Neural crest cell (in vitro differentiated cells): ENCODE measurements around the gene FRK. TPM values are rescaled to one million over a fixed set of nuclear protein-coding genes. Genes with fewer than 3 reads are reported as not detected.
"Not testable (repeated sequence)": the region's sequence is repeated elsewhere in the genome, so short reads cannot be mapped to it uniquely, and the experiment has no call there.

Experiments
- DNase-seq: peaks from one replicate; pipeline ENCODE4 v3.0.0; 2021; ENCODE audit warnings: low read depth, mixed read lengths, low spot score
- H3K27ac Mint-ChIP-seq: one replicate; pipeline ENCODE4 v1.8.0; 2021; ENCODE audit warnings: mild to moderate bottlenecking, mixed read lengths; ENCODE audit not compliant: unreplicated experiment
- H3K27me3 Mint-ChIP-seq: 2 replicates; pipeline ENCODE4 v1.8.0; 2021; ENCODE audit warnings: low read depth, mild to moderate bottlenecking, mixed read lengths
- H3K36me3 Mint-ChIP-seq: 2 replicates; pipeline ENCODE4 v1.8.0; 2021; ENCODE audit warnings: low read depth, mild to moderate bottlenecking, mixed read lengths
- H3K4me1 Mint-ChIP-seq: 2 replicates; pipeline ENCODE4 v1.8.0; 2021; ENCODE audit warnings: mixed read lengths
- H3K4me3 Mint-ChIP-seq: one replicate; pipeline ENCODE4 v1.8.0; 2021; ENCODE audit warnings: mild to moderate bottlenecking, mixed read lengths
- H3K9me3 Mint-ChIP-seq: 2 replicates; pipeline ENCODE4 v1.8.0; 2021; ENCODE audit warnings: mixed read lengths
- CTCF ChIP-seq: fragments of 200-600 bp; sonication (generic); conservative IDR thresholded peaks from 2 replicates; pipeline ENCODE4 v1.5.0; 2021; ENCODE audit warnings: antibody characterized with exemption, mild to moderate bottlenecking
- total RNA-seq: library from RNA; stranded (reverse); gene quantifications from 2 replicates; pipeline ENCODE4 v1.2.1, GENCODE V29; 2021

The FRK gene
- total RNA-seq, 1 donor from 2014 or later = 0.12 TPM

GRCh38 chr6:115932481-115932880 lies 128.2 kb downstream of the FRK start:
- no peak for DNase-seq
- Mint-ChIP-seq H3K27ac (no peak overlapping the region), H3K4me1 (no peaks in the 10 kb centered on the region), H3K4me3 (no peak overlapping the region), H3K27me3 (no peaks in the 10 kb centered on the region), H3K9me3 (peaks cover 3% of the 10 kb centered on the region), H3K36me3 (no peaks in the 10 kb centered on the region)
- no peak for TF ChIP-seq CTCF

GRCh38 chr6:115928000-115928399 lies 132.7 kb downstream of the FRK start:
- H3K4me1 Mint-ChIP-seq, DNase-seq, H3K9me3 Mint-ChIP-seq: not testable (repeated sequence)

GRCh38 chr6:115922971-115923370 lies 137.7 kb downstream of the FRK start:
- no peak for DNase-seq
- H3K4me3 Mint-ChIP-seq = no peak overlapping the region
- no peaks in the 10 kb centered on the region for H3K36me3 Mint-ChIP-seq
- H3K4me1 Mint-ChIP-seq = no peaks in the 10 kb centered on the region
- TF ChIP-seq CTCF = no peak
- H3K27me3 Mint-ChIP-seq = no peaks in the 10 kb centered on the region
- no peak overlapping the region for H3K27ac Mint-ChIP-seq
- no peaks in the 10 kb centered on the region for H3K9me3 Mint-ChIP-seq

More at GRCh38 chr6:115928000-115928399, 132.7 kb downstream of the FRK start:
- not testable (repeated sequence) for H3K27me3 Mint-ChIP-seq, H3K36me3 Mint-ChIP-seq, H3K27ac Mint-ChIP-seq, H3K4me3 Mint-ChIP-seq

GRCh38 chr6:115914098-115914497 lies 146.6 kb downstream of the FRK start:
- H3K27ac Mint-ChIP-seq = no peak overlapping the region
- no peaks in the 10 kb centered on the region for H3K36me3 Mint-ChIP-seq
- H3K27me3 Mint-ChIP-seq = no peaks in the 10 kb centered on the region
- no peak overlapping the region for H3K4me3 Mint-ChIP-seq
- DNase-seq = no peak
- no peak for TF ChIP-seq CTCF
- no peaks in the 10 kb centered on the region for H3K4me1 Mint-ChIP-seq
- no peaks in the 10 kb centered on the region for H3K9me3 Mint-ChIP-seq

- no peak overlapping the region for H3K27ac Mint-ChIP-seq
- TF ChIP-seq CTCF = no peak
- DNase-seq = no peak
- no peaks in the 10 kb centered on the region for H3K4me1 Mint-ChIP-seq
- no peaks in the 10 kb centered on the region for H3K36me3 Mint-ChIP-seq
- H3K9me3 Mint-ChIP-seq = no peaks in the 10 kb centered on the region
- no peaks in the 10 kb centered on the region for H3K27me3 Mint-ChIP-seq
- no peak overlapping the region for H3K4me3 Mint-ChIP-seq
Measured at GRCh38 chr6:115909923-115910546, 150.7 kb downstream of the FRK start.

GRCh38 chr6:115908906-115909559 lies 151.7 kb downstream of the FRK start:
- H3K27ac Mint-ChIP-seq = no peak overlapping the region
- no peak for TF ChIP-seq CTCF
- H3K9me3 Mint-ChIP-seq = no peaks in the 10 kb centered on the region
- H3K4me3 Mint-ChIP-seq = no peak overlapping the region
- no peaks in the 10 kb centered on the region for H3K4me1 Mint-ChIP-seq
- H3K36me3 Mint-ChIP-seq = no peaks in the 10 kb centered on the region
- no peaks in the 10 kb centered on the region for H3K27me3 Mint-ChIP-seq
- DNase-seq = no peak
